Lung microvascular endothelial cell (primary cell): ENCODE results near the gene TDRD7. TPM values are rescaled to one million over a fixed set of nuclear protein-coding genes. Genes with fewer than 3 reads are reported as not detected.
"Not testable (repeated sequence)": the region's sequence is repeated elsewhere in the genome, so short reads cannot be mapped to it uniquely, and the experiment has no call there.

Experiments
- DNase-seq, 2 donors: peaks; one replicate each; pipeline versions ENCODE4 v3.0.0 to v3.0.0-alpha.2; 2010; ENCODE audit warnings: low read depth in 2 of 2
- total RNA-seq: library from RNA; depleted of rRNA; stranded (reverse); fragments of >200 nt; gene quantifications from 2 replicates; pipeline ENCODE4 v1.2.1, GENCODE V29; 2014

The TDRD7 gene
- total RNA-seq, 1 donor from 2014 or later = 11.3 TPM

GRCh38 chr9:97473717-97474116 lies 61.8 kb downstream of the TDRD7 start:
- DNase-seq = no peak

- DNase-seq = peak in 1 of 2 donors; percentile 21
Measured at GRCh38 chr9:97474372-97474925, 62.6 kb downstream of the TDRD7 start.

- DNase-seq = peak in 1 of 2 donors; percentile 11
Measured at GRCh38 chr9:97475059-97475458, 63.2 kb downstream of the TDRD7 start.

GRCh38 chr9:97478301-97478981 lies 66.5 kb downstream of the TDRD7 start:
- no peak for DNase-seq

GRCh38 chr9:97479496-97480159 lies 67.7 kb downstream of the TDRD7 start:
- DNase-seq = no peak

- DNase-seq = peak; percentile 31 to 34
Measured at GRCh38 chr9:97480174-97480573, 68.3 kb downstream of the TDRD7 start.

- DNase-seq = no peak
Measured at GRCh38 chr9:97480749-97481148, 68.9 kb downstream of the TDRD7 start.

GRCh38 chr9:97484134-97484533 lies 72.2 kb downstream of the TDRD7 start:
- DNase-seq = peak; percentile 21 to 52

- DNase-seq = peak; percentile 17 to 19
Measured at GRCh38 chr9:97487107-97487506, 75.2 kb downstream of the TDRD7 start.

- no peak for DNase-seq
Measured at GRCh38 chr9:97487861-97488260, 76.0 kb downstream of the TDRD7 start.

GRCh38 chr9:97491216-97491999 lies 79.5 kb downstream of the TDRD7 start:
- DNase-seq = no peak

GRCh38 chr9:97497558-97498375 lies 85.9 kb downstream of the TDRD7 start:
- DNase-seq = not testable (repeated sequence)

- not testable (repeated sequence) for DNase-seq
Measured at GRCh38 chr9:97498846-97499245, 87.0 kb downstream of the TDRD7 start.

- no peak for DNase-seq
Measured at GRCh38 chr9:97500263-97500662, 88.4 kb downstream of the TDRD7 start.

GRCh38 chr9:97500765-97501176 lies 88.9 kb downstream of the TDRD7 start:
- DNase-seq = no peak

- DNase-seq = peak; percentile 72 to 84
Measured at GRCh38 chr9:97501177-97501971, 89.5 kb downstream of the TDRD7 start, which contains the start of gene TMOD1. TSS of gene TMOD1 (plus strand) at chr9:97501666. CDS start at chr9:97524189, 22,523 bp downstream.

GRCh38 chr9:97501972-97502221 lies 90.0 kb downstream of the TDRD7 start:
- DNase-seq = peak; percentile 17 to 20

- DNase-seq = peak; percentile 15 to 35
Measured at GRCh38 chr9:97502222-97502983, 90.5 kb downstream of the TDRD7 start.

GRCh38 chr9:97502984-97503861 lies 91.3 kb downstream of the TDRD7 start:
- peak in 1 of 2 donors; percentile 19 for DNase-seq
